Fibroblast of skin of right quadriceps (primary cell): ENCODE results near the gene DDC.
"Not testable (repeated sequence)": the region's sequence is repeated elsewhere in the genome, so short reads cannot be mapped to it uniquely, and the experiment has no call there.

Experiments
- DNase-seq: peaks from one replicate; pipeline ENCODE4 v3.0.0-alpha.2; 2013

Gene DDC

GRCh38 chr7:50587737-50588136, 22.5 kb upstream of the DDC start:
- no peak for DNase-seq

DNA sequence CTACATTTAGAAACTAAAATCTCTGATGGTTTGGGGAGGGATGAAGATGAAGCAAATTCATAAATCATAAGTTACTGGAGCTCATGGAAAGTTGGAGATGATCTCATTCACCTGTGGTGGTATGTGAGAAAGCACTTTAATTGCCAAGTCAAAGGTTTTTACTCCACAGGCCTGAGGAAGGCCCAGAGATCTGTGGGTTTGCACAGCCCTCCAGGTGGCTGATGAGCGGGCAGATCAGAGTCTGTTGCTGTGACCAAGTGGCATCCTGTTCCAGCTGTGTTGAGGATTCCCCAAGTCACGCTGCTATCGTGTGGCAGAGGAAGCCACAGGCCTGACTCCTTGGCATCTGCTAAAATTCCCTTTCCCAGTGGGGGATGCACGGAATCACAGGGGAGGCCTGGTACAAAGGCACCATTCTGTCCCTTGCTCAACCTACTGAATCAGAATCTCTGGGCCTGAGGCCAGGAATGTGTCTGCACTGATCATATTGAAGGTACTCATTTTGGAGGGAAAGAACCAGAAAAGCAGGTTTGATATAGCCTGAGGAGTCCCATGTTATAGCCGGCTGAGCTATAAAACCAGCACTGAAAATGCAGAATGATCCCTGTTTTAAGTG, 19.7 kb upstream of the DDC start:
- DNase-seq: no peak

- DNase-seq: no peak
Observed at GRCh38 chr7:50584386-50584785, 19.2 kb upstream of the DDC start.

GRCh38 chr7:50583295-50583694, 18.1 kb upstream of the DDC start:
- DNase-seq: not testable (repeated sequence)

- not testable (repeated sequence) for DNase-seq
Observed at GRCh38 chr7:50582271-50582670, 17.1 kb upstream of the DDC start.

- not testable (repeated sequence) for DNase-seq
Observed at GRCh38 chr7:50580666-50581065, 15.5 kb upstream of the DDC start.

DNA sequence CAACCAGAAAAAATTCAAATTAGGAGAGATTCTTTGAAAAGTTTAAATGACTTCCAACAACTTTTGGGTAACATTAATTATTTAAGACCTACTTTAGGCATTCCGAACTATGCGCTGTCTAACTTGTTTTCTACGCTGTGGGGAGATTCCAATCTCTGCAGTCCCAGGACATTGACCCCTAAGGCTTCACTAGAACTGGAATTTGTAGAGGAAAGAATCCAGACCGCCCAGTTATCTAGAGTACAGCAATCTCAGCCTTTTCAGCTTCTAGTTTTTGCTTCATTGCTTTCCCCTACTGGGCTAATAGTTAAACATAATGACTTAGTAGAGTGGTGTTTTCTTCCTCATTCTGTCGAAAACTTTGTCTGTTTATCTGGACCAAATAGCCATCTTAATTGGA, 14.9 kb upstream of the DDC start:
- no peak for DNase-seq

DNA sequence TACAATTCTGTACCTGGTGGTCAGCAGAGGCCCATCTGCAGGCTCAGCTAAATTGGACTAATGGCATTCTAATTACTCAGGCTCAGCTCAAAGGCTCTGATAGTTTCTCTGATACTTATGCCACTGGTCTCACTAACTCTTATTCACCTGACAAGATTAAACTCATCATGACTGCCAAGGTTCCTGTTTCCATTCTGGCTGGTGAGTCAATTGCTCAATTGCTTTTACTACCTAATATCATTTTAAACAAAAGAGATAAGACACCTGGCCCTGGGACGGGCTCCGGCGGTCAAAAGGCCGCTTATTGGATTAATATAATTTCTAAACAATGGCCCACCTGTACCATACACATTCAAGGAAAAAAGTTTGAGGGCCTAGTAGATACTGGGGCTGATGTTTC, 12.9 kb upstream of the DDC start:
- not testable (repeated sequence) for DNase-seq

DNA sequence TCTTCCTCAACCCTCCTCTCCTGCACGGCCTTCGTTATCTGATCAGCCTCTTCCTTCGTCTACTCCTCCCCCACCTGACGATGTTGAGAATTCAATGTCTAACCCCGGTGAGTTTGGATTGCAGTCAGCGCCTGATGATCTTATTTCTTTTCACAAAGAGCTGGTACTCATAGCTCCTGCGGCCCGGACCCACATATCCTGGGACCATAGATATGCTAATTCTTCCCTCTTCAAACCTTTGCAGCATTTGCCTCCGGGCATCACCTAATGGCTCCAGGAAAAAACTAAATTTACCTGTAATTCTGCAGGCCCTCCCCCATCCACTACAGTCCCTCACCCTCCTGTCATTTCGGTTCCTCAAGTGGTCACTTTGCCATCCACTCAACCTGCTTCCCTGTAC, 12.4 kb upstream of the DDC start:
- no peak for DNase-seq

DNA sequence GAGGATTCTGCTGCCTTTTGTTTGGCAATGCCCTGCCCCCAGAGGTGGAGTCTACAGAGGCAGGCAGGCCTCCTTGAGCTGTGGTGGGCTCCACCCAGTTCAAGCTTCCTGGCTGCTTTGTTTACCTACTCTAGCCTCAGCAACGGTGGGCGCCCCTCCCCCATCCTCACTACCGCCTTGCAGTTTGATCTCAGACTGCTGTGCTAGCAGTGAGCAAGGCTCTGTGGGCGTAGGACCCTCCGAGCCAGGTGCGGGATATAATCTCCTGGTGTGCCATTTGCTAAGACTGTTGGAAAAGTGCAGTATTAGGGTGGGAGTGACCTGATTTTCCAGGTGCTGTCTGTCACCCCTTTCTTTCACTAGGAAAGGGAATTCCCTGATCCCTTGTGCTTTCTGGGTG, 11.2 kb upstream of the DDC start:
- not testable (repeated sequence) for DNase-seq

DNA sequence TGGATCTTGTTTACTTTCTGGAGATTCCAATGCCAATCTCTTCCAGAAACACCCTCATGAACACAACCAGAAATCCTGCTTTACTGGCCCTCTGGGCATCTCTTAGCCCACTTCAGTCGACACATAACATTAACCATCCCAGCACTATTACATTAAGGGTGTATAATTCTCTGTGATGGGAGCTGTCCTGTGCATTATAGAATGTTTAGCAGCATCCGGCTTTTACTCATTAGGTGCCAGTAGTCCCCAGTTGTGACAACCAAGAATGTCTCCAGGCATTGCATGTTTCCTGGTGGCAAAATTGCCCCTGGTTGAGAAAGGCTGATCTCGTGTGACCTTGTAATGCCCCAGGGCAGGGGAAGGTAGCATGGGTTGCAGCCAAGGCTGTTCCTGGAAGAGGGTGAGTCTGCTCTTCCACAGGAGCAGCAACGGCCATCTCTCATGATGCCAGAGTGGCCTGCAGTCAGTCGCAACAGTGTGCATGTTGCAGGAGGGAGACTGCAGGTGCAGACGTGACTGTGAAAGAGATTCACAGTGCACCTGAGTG, 2.6 kb upstream of the DDC start:
- no peak for DNase-seq

GRCh38 chr7:50565977-50566376, 772 bp upstream of the DDC start:
- DNase-seq: no peak

DNA sequence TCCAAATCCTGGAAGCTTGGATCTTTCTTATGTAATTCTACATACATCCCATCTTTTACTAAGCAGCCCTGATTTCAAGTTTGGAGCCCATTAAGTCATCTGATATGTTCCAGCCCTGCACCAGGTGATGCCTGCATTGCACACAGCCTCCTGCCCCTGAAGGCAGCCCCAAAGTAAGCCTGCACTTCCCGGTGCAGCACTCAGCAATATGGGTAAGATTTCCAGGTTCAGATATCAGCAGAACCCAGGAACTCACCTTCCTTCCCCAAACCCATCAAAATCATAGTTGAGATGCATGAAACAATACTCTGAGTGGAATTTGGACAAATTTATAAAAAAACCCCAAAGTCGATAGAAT, 333 bp upstream of the DDC start:
- DNase-seq: no peak

DNA sequence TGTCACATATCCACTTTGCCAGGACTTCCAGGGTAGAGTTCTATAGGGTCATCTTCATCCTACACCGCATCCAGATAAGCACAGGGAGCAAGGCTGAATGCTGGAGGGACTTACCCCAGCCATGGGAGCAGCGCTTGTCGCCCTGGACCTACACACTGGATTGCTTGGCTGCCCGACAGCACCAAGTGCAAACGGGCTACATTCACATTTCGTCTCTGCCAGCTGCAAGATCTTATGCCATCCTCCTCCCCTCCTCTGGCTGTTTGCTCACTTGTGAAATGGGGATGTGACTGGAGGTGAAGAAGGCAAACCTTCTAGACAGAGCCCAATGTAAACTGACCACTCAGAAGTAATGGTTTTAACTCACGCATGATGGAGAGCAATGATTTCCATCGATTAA, 1.0 kb downstream of the DDC start:
- DNase-seq: no peak

- DNase-seq: no peak
Observed at GRCh38 chr7:50562136-50562535, 3.1 kb downstream of the DDC start.

DNA sequence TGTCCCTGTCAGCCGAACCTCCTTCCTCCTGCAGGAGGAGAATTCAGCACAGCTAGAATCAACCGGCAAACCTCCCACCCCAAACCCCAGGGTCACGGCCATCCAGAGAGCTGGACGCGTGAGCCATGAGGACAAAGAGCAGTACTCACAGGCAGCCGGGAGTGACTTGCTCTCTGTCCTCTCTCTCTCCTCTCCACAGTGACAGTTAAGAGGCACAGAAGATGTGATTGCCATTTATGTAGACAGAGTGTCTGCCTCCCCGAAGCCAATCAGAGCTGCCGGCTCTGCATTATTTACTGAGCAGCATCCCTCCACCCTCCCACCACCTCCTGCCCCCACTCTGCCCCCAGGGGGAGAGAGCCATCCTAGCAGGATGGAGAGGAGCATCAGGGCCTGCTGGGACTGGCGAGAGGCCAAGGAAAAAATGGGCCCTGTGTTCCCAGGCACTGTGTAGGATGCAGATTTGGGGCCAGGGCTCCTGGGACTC, 4.3 kb downstream of the DDC start:
- no peak for DNase-seq

DNA sequence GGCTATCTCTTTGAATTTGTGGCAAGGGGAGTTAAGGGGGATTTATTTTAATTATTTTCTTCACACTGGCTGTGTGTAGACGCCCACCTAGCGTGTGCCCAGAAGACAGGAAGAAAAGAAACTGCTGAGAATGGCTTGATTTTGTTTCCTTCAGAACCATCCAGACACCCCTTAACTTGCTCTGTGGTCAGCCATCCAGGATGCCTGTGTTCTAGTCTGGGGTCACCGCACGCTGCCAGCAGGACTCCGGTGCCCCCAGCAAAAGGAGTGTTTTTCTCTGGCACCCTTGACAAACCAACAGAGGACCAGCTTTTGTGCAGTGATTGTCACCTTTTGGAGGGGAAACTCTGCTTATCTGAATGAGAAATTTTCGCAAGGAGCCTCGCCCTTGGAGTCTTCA, 5.3 kb downstream of the DDC start:
- no peak for DNase-seq

DNA sequence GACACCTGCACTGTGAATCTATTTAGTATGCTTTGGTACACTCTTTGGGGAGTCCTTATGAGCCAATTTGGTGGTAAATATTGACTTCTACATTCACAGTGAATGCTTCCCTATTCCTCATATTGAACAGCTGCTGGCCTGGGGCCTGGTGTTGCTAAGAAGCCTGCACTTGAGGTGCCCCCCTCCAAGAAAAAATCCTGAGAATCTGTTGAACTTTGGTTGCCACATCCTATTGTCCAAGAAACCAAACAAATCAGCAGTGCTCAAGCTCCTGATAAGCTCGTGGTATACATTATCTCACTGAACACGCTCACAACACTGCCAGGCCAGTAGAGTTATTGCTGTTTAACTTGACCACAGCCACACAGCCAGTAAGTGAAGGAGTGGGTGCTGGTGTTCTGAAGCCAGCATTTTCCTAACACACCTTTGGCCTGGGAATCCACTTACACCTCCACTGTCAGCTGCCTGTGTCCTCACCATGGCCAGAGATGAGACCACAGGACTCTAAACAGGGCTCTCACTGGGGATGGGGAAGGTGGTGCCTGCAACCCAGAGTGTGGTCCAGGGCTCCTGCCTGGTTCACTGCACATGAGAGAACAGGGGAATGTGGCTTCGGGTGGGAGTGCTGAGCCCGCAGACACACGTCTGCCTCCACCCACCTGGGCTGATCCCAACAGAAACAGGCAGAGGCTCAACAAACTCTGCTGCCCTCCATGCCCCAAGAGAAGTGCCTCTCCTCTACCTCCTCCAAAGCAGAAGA, 6.7 kb downstream of the DDC start:
- DNase-seq: no peak

- DNase-seq: no peak
Observed at GRCh38 chr7:50557099-50557498, 8.1 kb downstream of the DDC start.

DNA sequence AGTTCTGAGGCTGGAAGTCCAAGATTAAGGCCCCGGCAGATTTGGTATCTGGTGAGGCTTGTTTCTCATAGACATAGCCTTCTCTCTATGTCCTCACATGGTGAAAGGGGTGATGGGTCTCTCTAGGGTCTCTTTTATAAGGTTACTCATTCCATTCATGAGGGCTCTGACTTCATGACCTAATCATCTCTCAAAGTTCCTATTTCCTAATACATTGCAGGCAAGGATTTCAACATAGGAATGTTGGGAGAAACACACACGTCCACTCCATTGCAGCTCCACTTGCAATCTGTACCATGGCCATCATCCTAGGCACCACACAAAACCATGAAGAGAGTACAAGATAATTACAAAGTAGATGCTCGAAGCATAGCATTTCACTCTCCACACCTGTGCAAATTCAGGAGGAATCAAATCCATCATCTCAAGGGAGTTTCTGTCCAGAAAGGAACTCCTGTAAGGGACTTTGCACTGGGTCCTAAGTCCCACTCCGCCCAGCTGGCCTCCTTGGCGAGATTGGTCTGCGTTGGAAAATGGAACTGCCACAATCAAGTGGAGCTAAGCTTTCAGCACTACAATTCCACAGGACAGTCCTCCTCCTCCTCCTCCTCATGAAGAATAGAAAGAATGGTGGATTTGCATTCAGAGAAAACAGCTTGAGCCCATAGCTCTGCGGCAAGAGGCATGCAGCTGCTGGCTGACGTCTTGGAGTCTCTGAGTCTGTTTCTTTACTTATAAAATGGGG, 8.8 kb downstream of the DDC start:
- DNase-seq: no peak

- no peak for DNase-seq
Observed at GRCh38 chr7:50555594-50556140, 9.5 kb downstream of the DDC start.

DNA sequence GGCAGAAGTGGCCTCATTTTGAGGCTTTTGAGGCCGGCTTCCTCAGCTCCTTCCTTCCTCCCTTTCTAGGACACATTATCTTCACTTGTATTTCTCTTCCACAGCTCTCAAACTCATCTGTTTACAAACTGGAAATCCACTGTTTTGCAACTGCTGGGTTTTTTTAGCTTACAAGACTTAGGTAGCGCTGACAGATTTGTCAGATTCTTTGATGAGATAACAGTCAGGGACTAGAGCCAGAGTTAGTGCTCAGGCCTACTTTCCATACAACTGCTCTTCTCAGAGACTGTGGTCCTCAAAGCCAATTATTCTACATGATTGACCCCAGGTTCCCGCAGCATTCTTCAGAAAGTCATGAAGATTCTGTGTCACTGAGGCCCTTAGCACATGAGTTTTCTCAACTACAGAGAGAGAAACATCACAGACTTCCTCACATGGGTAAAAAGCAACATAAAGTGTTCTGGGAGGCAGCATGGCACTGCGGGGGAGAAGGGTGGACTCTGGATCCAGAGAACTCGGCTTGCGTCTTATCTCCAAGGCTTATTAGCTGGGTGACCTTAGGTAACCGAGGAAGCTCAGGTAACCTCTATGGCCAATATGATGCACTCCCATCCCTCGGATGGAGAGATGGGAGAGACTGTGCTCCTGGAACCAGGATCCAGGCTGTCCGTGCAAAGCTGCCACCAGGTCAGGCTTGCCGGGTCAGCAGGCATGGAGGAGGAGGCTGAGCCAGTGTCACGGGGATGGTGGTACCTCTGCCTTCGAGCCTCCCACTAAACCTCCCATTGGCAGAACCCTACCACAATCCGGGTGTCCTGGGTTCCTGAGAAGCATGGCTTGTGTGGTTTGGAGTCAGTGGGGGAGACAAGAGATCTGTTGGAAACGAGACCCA, 10.5 kb downstream of the DDC start:
- DNase-seq: no peak
